Measurements from ENCODE around the gene TUBG1. TPM values are rescaled to one million over a fixed set of nuclear protein-coding genes. Genes with fewer than 3 reads are reported as not detected.

Gene TUBG1
- total and polyA plus RNA-seq, 2 of the 8 experiments (the other 6 are each of a cell fraction or from before 2014, with no cell fraction given) = 109 to 208 TPM

DNA sequence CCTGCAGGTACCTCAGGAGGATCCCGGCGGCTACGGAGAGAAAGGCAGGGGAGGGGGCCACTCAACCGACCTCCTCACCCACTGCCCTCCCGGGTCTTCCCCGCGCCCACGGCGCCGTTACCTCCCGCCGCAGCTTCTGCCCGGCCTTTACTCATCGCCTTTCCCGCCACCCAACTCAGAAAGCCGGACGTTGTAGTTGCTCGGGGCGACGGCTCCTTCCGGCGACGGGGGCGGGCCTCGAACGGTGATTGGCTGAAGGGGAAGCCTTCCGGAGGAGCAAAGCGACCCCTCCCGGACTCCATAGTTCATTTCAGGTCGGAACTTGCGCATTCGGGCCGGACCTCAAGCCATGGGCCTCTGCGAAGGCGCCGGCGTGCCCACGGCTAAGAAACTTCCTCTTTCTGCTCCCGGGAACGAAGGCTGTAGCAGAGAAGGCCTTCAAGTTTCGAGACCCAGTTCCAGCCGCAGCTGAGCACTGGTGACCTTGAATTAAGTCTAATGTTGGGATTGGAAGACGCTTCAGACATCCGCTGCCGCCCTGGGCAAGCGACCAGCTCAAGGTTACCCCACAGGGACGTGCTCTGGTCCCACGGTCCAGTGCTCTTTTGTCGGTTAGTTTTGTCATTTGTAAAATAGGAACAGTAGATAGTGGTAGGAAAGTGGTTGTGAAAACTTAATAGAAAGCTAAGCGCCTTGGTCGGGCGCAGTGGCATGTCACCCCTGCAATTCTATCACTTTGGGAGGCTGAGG, 31.8 kb upstream of the TUBG1 start, which contains the start of gene PSMC3IP (continued):
- TF ChIP-seq CTBP2 (IDR thresholded peaks at IDR 0.05; ENCODE audit: borderline replicate concordance, insufficient read depth, insufficient read length, low read length) (peak; percentile 27), CREB1 (IDR thresholded peaks at IDR 0.05) (peak; percentile 86), RAD21 (IDR thresholded peaks at IDR 0.05 in 1 of 2, conservative IDR thresholded peaks at IDR 0.05 in 1 of 2; ENCODE audit: low read depth in 2 of 2, low read length in 2 of 2) (peak in 1 of 2 experiments; percentile 18; a peak in 1 of 4 replicates), CBX5 (IDR thresholded peaks at IDR 0.05; ENCODE audit: low read depth, low read length) (no peak), NRF1 (IDR thresholded peaks at IDR 0.05; ENCODE audit: low read depth, low read length) (no peak; the same call in 1 of the 2 replicates), CBX8 (IDR thresholded peaks at IDR 0.05; ENCODE audit: borderline replicate concordance, low read depth, low read length) (no peak), PHF8 (conservative IDR thresholded peaks at IDR 0.05; ENCODE audit: low read depth, low read length) (peak; percentile 72), KDM5A (IDR thresholded peaks at IDR 0.05; ENCODE audit: low read length) (peak; percentile 58; the same call in 1 of the 2 replicates), KDM1A (IDR thresholded peaks at IDR 0.05; ENCODE audit: borderline replicate concordance, low read length) (no peak), BACH1 (IDR thresholded peaks at IDR 0.05; ENCODE audit: low read length) (no peak), TAF1 (IDR thresholded peaks at IDR 0.05; ENCODE audit: low read depth, low read length) (peak; percentile 89), YY1 (IDR thresholded peaks at IDR 0.05; ENCODE audit: low read depth, low read length) (peak; percentile 68; the same call in 1 of the 2 replicates), TAF7 (optimal IDR thresholded peaks at IDR 0.05; ENCODE audit: borderline replicate concordance, low read depth, low read length) (peak; percentile 68), POU5F1 (IDR thresholded peaks at IDR 0.05; ENCODE audit: low read depth, low read length) (no peak), GTF2F1 (IDR thresholded peaks at IDR 0.05; ENCODE audit: borderline replicate concordance, low read depth, low read length) (no peak), SIRT6 (IDR thresholded peaks at IDR 0.05; ENCODE audit: low read length) (no peak), TBP (IDR thresholded peaks at IDR 0.05; ENCODE audit: low read depth, low read length) (peak; percentile 73), EZH2 (IDR thresholded peaks at IDR 0.05; ENCODE audit: low read depth, low read length, severe bottlenecking) (no peak), CEBPB (IDR thresholded peaks at IDR 0.05; ENCODE audit: low read depth, low read length) (no peak), POLR2AphosphoS5 (IDR thresholded peaks at IDR 0.05; ENCODE audit: low read depth, low read length) (peak; percentile 75), KDM4A (IDR thresholded peaks at IDR 0.05; ENCODE audit: low read depth, low read length, severe bottlenecking) (peak; percentile 70)
- TF ChIP-seq, protein P1, sequence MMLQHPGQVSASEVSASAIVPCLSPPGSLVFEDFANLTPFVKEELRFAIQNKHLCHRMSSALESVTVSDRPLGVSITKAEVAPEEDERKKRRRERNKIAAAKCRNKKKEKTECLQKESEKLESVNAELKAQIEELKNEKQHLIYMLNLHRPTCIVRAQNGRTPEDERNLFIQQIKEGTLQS (IDR thresholded peaks at IDR 0.05; ENCODE audit: insufficient read depth, low read depth, low read length) = no peak
- TF ChIP-seq, protein P2, sequence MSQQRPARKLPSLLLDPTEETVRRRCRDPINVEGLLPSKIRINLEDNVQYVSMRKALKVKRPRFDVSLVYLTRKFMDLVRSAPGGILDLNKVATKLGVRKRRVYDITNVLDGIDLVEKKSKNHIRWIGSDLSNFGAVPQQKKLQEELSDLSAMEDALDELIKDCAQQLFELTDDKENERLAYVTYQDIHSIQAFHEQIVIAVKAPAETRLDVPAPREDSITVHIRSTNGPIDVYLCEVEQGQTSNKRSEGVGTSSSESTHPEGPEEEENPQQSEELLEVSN (IDR thresholded peaks at IDR 0.05) = peak; percentile 69

All from H1 (cell line).